Natural killer cell treated with Interleukin-12 subunit alpha and Interleukin-12 subunit beta and Interleukin-15 and Interleukin-18, amount 100 ng/mL, for 72 hours (primary cell): ENCODE results near the gene RGS14. TPM values are rescaled to one million over a fixed set of nuclear protein-coding genes. Genes with fewer than 3 reads are reported as not detected.
"Not testable (repeated sequence)": the region's sequence is repeated elsewhere in the genome, so short reads cannot be mapped to it uniquely, and the experiment has no call there.

Experiments used
- ATAC-seq, 2 donors: fragments of 150-1000 bp; cut with Tn5 transposase in 1 of 2; sonication (Bioruptor Pico), chemical (Tn5 transposase) in 1 of 2; 2 replicates each; pipeline ENCODE4 v1.10.0; 2021
- DNase-seq: peaks from one replicate; pipeline ENCODE4 v3.0.0; 2022; ENCODE audit warnings: low spot score
- H3K27ac Mint-ChIP-seq, 2 donors: 1 replicate in 1 of 2; 2 replicates in 1 of 2; pipeline ENCODE4 v1.8.0; 2022; ENCODE audit warnings: mixed read lengths in 2 of 2, mild to moderate bottlenecking in 1 of 2, moderate library complexity in 1 of 2
- H3K27me3 Mint-ChIP-seq, 2 donors: 1 replicate in 1 of 2; 2 replicates in 1 of 2; pipeline ENCODE4 v1.8.0; 2022; ENCODE audit warnings: mixed read lengths in 2 of 2
- H3K36me3 Mint-ChIP-seq: one replicate; pipeline ENCODE4 v1.8.0; 2022; ENCODE audit warnings: mixed read lengths
- H3K4me1 Mint-ChIP-seq, 2 donors: 1 replicate in 1 of 2; 2 replicates in 1 of 2; pipeline ENCODE4 v1.8.0; 2022; ENCODE audit warnings: low read depth in 2 of 2, mixed read lengths in 2 of 2, mild to moderate bottlenecking in 1 of 2
- H3K4me3 Mint-ChIP-seq: one replicate; pipeline ENCODE4 v1.8.0; 2022; ENCODE audit warnings: mixed read lengths
- H3K9me3 Mint-ChIP-seq: 2 replicates; pipeline ENCODE4 v1.8.0; 2022; ENCODE audit warnings: mixed read lengths
- total RNA-seq, 2 donors: library from RNA; stranded (reverse); gene quantifications; one replicate each; pipeline ENCODE4 v1.2.3, GENCODE V29; 2022

RGS14 gene
- total RNA-seq, 2 donors from 2014 or later = 26.5 to 45.4 TPM

- H3K4me1 Mint-ChIP-seq = peaks cover 58 to 65% of the 10 kb centered on the region in 2 donors
- H3K4me3 Mint-ChIP-seq = peak within 1 kb of the TSS; percentile 55
- H3K36me3 Mint-ChIP-seq = no peaks in the 10 kb centered on the region
- no peak for DNase-seq
- no peaks in the 10 kb centered on the region for H3K9me3 Mint-ChIP-seq
- no peak for ATAC-seq
- H3K27ac Mint-ChIP-seq = peak within 1 kb of the TSS; percentile 42 to 81
- no peaks in the 10 kb centered on the region for H3K27me3 Mint-ChIP-seq
Observed at GRCh38 chr5:177409043-177409801, 51.5 kb downstream of the RGS14 start, which contains the start of gene F12. F12 (minus strand) TSS chr5:177409564; CDS start chr5:177409527, 37 bp downstream.

DNA sequence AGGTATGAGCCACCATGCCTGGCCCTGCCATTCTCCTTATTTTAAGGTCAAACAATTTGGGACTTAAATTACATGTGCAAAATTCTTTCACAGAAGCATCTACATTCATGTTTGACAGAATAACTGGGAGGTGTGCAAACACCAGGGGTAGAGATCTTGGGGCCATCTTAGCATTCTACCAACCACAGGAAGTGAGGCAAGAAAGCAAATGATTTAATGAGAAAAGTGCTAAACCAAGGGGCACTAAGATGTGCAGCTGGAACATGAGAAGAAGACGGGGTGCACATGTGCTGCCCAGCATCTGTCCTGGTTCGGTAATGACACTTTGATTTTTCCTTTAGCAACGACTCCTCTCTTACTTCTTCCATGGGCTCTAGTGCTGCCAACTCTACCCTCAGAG lies 52.9 kb downstream of the RGS14 start:
- Mint-ChIP-seq H3K36me3 (no peaks in the 10 kb centered on the region), H3K9me3 (no peaks in the 10 kb centered on the region), H3K27ac (peak overlapping the region; percentile 42 to 81), H3K4me1 (peaks cover 46 to 54% of the 10 kb centered on the region in 2 donors), H3K27me3 (no peaks in the 10 kb centered on the region), H3K4me3 (peak overlapping the region; percentile 55)
- DNase-seq = no peak
- peak; percentile 70 for ATAC-seq

DNA sequence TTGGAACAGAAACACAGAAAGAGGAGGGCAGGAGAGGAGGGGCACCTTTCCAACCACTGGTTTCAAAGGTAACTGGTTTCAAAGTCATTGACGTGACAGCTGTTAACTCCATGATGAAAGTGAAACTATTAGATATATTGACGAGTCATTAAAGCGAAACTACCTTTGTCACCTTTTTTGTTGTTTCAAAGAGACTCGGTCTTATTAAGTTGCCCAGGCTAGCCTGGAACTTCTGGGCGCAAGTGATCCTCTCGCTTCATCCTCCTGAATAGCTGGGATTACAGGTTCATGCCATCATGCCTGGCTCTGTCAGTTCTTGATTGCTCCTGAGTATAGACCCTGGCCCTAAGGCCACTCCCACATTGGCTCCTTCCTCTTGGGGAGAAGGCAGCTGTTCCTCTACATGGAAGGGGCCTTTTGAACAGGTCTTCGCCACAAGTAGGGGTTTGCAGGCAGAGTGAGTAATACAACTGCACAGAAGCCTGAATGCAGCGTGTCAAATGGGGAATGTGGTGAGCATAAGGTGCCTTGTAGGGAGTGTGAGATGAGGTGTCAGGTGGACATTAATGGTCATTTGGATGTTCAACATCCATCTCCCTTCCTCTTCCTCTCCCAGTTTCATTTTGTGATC lies 55.0 kb downstream of the RGS14 start:
- H3K36me3 Mint-ChIP-seq = no peaks in the 10 kb centered on the region
- peaks cover 32 to 39% of the 10 kb centered on the region in 2 donors for H3K4me1 Mint-ChIP-seq
- peak overlapping the region; percentile 41 to 59 for H3K27ac Mint-ChIP-seq
- DNase-seq (no peak), ATAC-seq (peak in 1 of 2 donors; percentile 57)
- H3K9me3 Mint-ChIP-seq = no peaks in the 10 kb centered on the region
- peak overlapping the region; percentile 62 for H3K4me3 Mint-ChIP-seq
- no peaks in the 10 kb centered on the region for H3K27me3 Mint-ChIP-seq

GRCh38 chr5:177414481-177414880 lies 56.8 kb downstream of the RGS14 start:
- no peaks in the 10 kb centered on the region for H3K36me3 Mint-ChIP-seq
- peak overlapping the region; percentile 4 to 33 for H3K27ac Mint-ChIP-seq
- no peak overlapping the region for H3K4me3 Mint-ChIP-seq
- ATAC-seq (no peak), DNase-seq (no peak)
- no peaks in the 10 kb centered on the region for H3K9me3 Mint-ChIP-seq
- no peaks in the 10 kb centered on the region for H3K27me3 Mint-ChIP-seq
- H3K4me1 Mint-ChIP-seq = peaks cover 27 to 32% of the 10 kb centered on the region in 2 donors

GRCh38 chr5:177417081-177417480 lies 59.4 kb downstream of the RGS14 start:
- H3K27ac Mint-ChIP-seq, H3K4me3 Mint-ChIP-seq, H3K9me3 Mint-ChIP-seq, H3K36me3 Mint-ChIP-seq, ATAC-seq, H3K27me3 Mint-ChIP-seq, DNase-seq: not testable (repeated sequence)
- H3K4me1 Mint-ChIP-seq = peaks cover 11 to 19% of the 10 kb centered on the region in 2 donors

DNA sequence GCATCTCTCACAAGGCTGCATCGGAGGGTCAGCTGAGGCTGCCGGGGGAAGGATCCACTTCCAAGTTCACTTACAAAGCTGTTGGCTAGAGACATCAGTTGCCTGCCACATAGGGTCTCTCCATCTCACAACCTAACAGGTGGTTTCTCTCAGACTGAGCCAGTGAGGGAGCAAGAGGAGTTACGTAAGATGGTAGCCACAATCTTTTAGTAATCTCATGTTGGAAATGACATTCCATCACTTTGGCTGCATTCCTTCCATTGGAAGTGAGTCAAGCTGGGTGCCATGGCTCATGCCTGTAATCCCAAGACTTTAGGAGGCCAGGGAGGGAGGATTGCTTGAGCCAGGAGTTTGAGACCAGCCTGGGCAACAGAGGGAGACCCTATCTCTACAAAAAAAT lies 61.3 kb downstream of the RGS14 start:
- H3K36me3 Mint-ChIP-seq = no peaks in the 10 kb centered on the region
- no peak for ATAC-seq

DNA sequence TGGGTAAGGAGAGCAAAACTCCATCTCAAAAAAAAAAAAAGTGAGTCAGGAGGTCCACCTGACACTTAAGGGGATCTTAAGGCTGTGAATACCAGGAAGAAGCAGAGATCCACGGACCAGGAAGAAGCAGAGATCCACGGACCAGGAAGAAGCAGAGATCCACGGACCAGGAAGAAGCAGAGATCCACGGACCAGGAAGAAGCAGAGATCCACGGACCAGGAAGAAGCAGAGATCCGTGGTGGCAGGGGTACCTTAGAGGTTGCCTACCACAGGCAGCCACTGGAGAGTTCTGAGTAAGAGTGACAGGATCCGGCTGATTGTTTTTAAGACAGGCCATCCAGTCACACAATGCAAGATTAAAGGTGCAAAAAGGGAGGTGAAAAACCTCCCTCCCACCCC lies 62.7 kb downstream of the RGS14 start:
- DNase-seq, H3K4me3 Mint-ChIP-seq, H3K9me3 Mint-ChIP-seq, H3K27me3 Mint-ChIP-seq, H3K27ac Mint-ChIP-seq, H3K36me3 Mint-ChIP-seq, ATAC-seq: not testable (repeated sequence)
- peaks cover 9 to 12% of the 10 kb centered on the region in 2 donors for H3K4me1 Mint-ChIP-seq

More for the DNA sequence above, 61.3 kb downstream of the RGS14 start:
- Mint-ChIP-seq H3K4me3 (no peak overlapping the region), H3K27ac (no peak overlapping the region), H3K4me1 (peaks cover under 1 to 2% of the 10 kb centered on the region in 2 donors), H3K27me3 (no peaks in the 10 kb centered on the region), H3K9me3 (no peaks in the 10 kb centered on the region)
- DNase-seq = no peak

GRCh38 chr5:177421062-177421798 lies 63.5 kb downstream of the RGS14 start:
- no peaks in the 10 kb centered on the region for H3K9me3 Mint-ChIP-seq
- no peak overlapping the region for H3K27ac Mint-ChIP-seq
- peaks cover 12 to 19% of the 10 kb centered on the region in 2 donors for H3K4me1 Mint-ChIP-seq
- no peaks in the 10 kb centered on the region for H3K27me3 Mint-ChIP-seq
- ATAC-seq (no peak), DNase-seq (no peak)
- H3K4me3 Mint-ChIP-seq = no peak overlapping the region
- no peaks in the 10 kb centered on the region for H3K36me3 Mint-ChIP-seq

Other genes starting within 250 kb of the RGS14 start
- gene NSD1, start 224.2 kb upstream of the RGS14 start, total RNA-seq = 100 to 1,000 TPM in 1 of 2 donors, 10 to 100 TPM in 1; 96.8 to 166 TPM
- 10 to 100 TPM; 44.2 to 49.8 TPM for gene RAB24, start 54.2 kb upstream of the RGS14 start, total RNA-seq
- 100 to 1,000 TPM; 310 to 360 TPM for gene PRELID1, start 54.1 kb upstream of the RGS14 start, total RNA-seq
- 10 to 100 TPM; 15.0 to 24.8 TPM for gene MXD3, start 46.0 kb upstream of the RGS14 start, total RNA-seq
- 100 to 1,000 TPM; 136 to 150 TPM for gene LMAN2, start 6.3 kb upstream of the RGS14 start, total RNA-seq
- not detected for gene SLC34A1, start 26.5 kb downstream of the RGS14 start, total RNA-seq
- gene PFN3, start 42.7 kb downstream of the RGS14 start, total RNA-seq = not detected
- under 1 TPM in 1 of 2 donors, not detected in 1; 0.45 TPM for gene F12, start 51.6 kb downstream of the RGS14 start, total RNA-seq
- 100 to 1,000 TPM in 1 of 2 donors, 10 to 100 TPM in 1; 58.1 to 113 TPM for gene GRK6, start 68.8 kb downstream of the RGS14 start, total RNA-seq
- gene PRR7, start 88.9 kb downstream of the RGS14 start, total RNA-seq = 1 to 10 TPM in 1 of 2 donors, under 1 TPM in 1; 0.83 to 2.6 TPM
- 10 to 100 TPM in 1 of 2 donors, 1 to 10 TPM in 1; 7.1 to 13.3 TPM for gene DBN1, start 115.7 kb downstream of the RGS14 start, total RNA-seq
- 10 to 100 TPM; 15.5 to 39.1 TPM for gene PDLIM7, start 139.7 kb downstream of the RGS14 start, total RNA-seq
- gene DOK3, start 151.9 kb downstream of the RGS14 start, total RNA-seq = 10 to 100 TPM; 10.0 to 18.0 TPM
- gene DDX41, start 159.0 kb downstream of the RGS14 start, total RNA-seq = 100 to 1,000 TPM; 162 to 168 TPM
- gene FAM193B, start 196.6 kb downstream of the RGS14 start, total RNA-seq = 100 to 1,000 TPM in 1 of 2 donors, 10 to 100 TPM in 1; 57.9 to 135 TPM
- gene TMED9, start 234.3 kb downstream of the RGS14 start, total RNA-seq = 100 to 1,000 TPM; 177 to 236 TPM
- 10 to 100 TPM; 26.6 to 42.8 TPM for gene B4GALT7, start 242.2 kb downstream of the RGS14 start, total RNA-seq